Vagina (tissue), 2 donors: ENCODE results near the gene KRT16.

Experiments used
- CTCF ChIP-seq, 3 experiments: fragments of 450-650 bp in 2 of 3; fragments of 200-600 bp in 1 of 3; sonication (generic) in 1 of 3; IDR thresholded peaks; one replicate each; pipeline ENCODE4 v1.5.1; 2017 to 2019; ENCODE audit warnings: antibody characterized with exemption in 3 of 3, mild to moderate bottlenecking in 2 of 3, moderate library complexity in 2 of 3
- POLR2A ChIP-seq, 2 donors: fragments of 450-650 bp; IDR thresholded peaks; one replicate each; pipeline ENCODE4 v1.6.1; 2017; ENCODE audit warnings: antibody characterized with exemption in 2 of 2, mild to moderate bottlenecking in 2 of 2, moderate library complexity in 2 of 2
- POLR2AphosphoS5 ChIP-seq, 2 donors: sonication (generic); formaldehyde crosslinking; IDR thresholded peaks; one replicate each; pipeline ENCODE4 v1.9.0; 2017; ENCODE audit warnings: antibody characterized with exemption in 2 of 2, mild to moderate bottlenecking in 2 of 2, low read depth in 1 of 2; ENCODE audit not compliant: insufficient read depth in 1 of 2

GRCh38 chr17:41651625-41652460, 39.3 kb upstream of the KRT16 start:
- TF ChIP-seq CTCF (IDR thresholded peaks at IDR 0.05) (no peak), POLR2AphosphoS5 (IDR thresholded peaks at IDR 0.05; ENCODE audit: insufficient read depth in 1 of 2, low read depth in 1 of 2) (peak; percentile 9 to 78), POLR2A (IDR thresholded peaks at IDR 0.05) (no peak)
